Thoracic aorta (tissue), 2 donors: ENCODE measurements around the gene PCDH9. TPM values are rescaled to one million over a fixed set of nuclear protein-coding genes. Genes with fewer than 3 reads are reported as not detected.

ENCODE experiments used
- ATAC-seq: fragments of 150-250 bp; one replicate; pipeline ENCODE4 v1.8.0; 2017; ENCODE audit warnings: low read depth; ENCODE audit not compliant: insufficient number of reproducible peaks, low FRiP score
- DNase-seq: peaks from one replicate; pipeline ENCODE4 v3.0.0-alpha.2; 2020; ENCODE audit warnings: low spot score
- H3K27ac ChIP-seq, 2 donors: fragments of 200-600 bp; sonication (generic); 1 replicate in 1 of 2; 2 replicates in 1 of 2; pipeline ENCODE4 v1.5.1; 2016; ENCODE audit warnings: mild to moderate bottlenecking in 2 of 2, moderate library complexity in 2 of 2
- H3K27me3 ChIP-seq: fragments of 200-600 bp; sonication (generic); replicated peaks from 2 replicates; pipeline ENCODE4 v1.6.0; 2016; ENCODE audit warnings: mild to moderate bottlenecking; ENCODE audit not compliant: insufficient read depth
- H3K36me3 ChIP-seq: fragments of 200-600 bp; sonication (generic); one replicate; pipeline ENCODE4 v1.5.1; 2016
- H3K4me1 ChIP-seq, 2 donors: fragments of 200-600 bp; sonication (generic); 1 replicate in 1 of 2; 2 replicates in 1 of 2; pipeline versions ENCODE4 v1.5.1 to v1.6.0; 2016; ENCODE audit warnings: low read depth in 2 of 2, mild to moderate bottlenecking in 1 of 2; ENCODE audit not compliant: control insufficient read depth in 1 of 2
- H3K4me3 ChIP-seq: fragments of 200-600 bp; sonication (generic); 2 replicates; pipeline ENCODE4 v1.5.1; 2016; ENCODE audit warnings: mild to moderate bottlenecking
- H3K9me3 ChIP-seq: fragments of 200-600 bp; sonication (generic); 2 replicates; pipeline ENCODE4 v1.5.1; 2016
- CTCF ChIP-seq: fragments of 200-600 bp; sonication (generic); IDR thresholded peaks from one replicate; pipeline ENCODE4 v1.5.1; 2019; ENCODE audit warnings: antibody characterized with exemption
- total RNA-seq, 2 donors: library from RNA; depleted of rRNA; stranded (reverse); fragments of >200 nt; gene quantifications; one replicate each; pipeline versions ENCODE4 v1.1.0 to v1.2.3, GENCODE V29; 2016

The PCDH9 gene
- total RNA-seq, 2 donors from 2014 or later, result 12.3 to 15.3 TPM

DNA sequence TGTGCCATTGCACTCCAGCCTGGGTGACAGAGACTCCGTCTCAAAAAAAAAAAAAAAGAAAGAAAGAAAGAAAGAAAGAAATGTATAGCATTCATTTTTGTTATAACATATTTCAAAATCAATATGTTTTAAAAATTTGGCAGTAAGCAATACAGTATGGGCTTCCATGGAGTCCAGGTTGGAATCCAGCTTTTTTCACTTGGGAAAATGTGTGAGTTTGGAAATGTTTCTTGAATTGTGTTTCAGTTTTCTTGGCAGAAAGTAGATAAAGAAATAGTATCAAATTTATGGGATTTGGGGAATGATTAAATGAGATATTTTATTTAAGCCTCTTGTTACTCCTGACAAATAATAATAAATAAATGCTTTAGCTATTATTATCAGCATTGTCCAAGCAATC, 225.6 kb downstream of the PCDH9 start:
- H3K36me3 ChIP-seq, result no peaks in the 10 kb centered on the region
- no peaks in the 10 kb centered on the region for H3K27me3 ChIP-seq
- H3K27ac ChIP-seq, result no peak overlapping the region
- no peak for TF ChIP-seq CTCF
- DNase-seq, result no peak
- no peaks in the 10 kb centered on the region for H3K9me3 ChIP-seq
- H3K4me1 ChIP-seq, result no peaks in the 10 kb centered on the region
- no peak overlapping the region for H3K4me3 ChIP-seq
- ATAC-seq, result no peak

GRCh38 chr13:67003743-67004142, 226.4 kb downstream of the PCDH9 start:
- H3K4me1 ChIP-seq, result no peaks in the 10 kb centered on the region
- H3K4me3 ChIP-seq, result no peak overlapping the region
- no peaks in the 10 kb centered on the region for H3K9me3 ChIP-seq
- no peak for DNase-seq
- H3K36me3 ChIP-seq, result no peaks in the 10 kb centered on the region
- ATAC-seq, result no peak
- no peaks in the 10 kb centered on the region for H3K27me3 ChIP-seq
- no peak for TF ChIP-seq CTCF
- no peak overlapping the region for H3K27ac ChIP-seq

- no peaks in the 10 kb centered on the region for H3K36me3 ChIP-seq
- H3K4me3 ChIP-seq, result no peak overlapping the region
- H3K27ac ChIP-seq, result no peak overlapping the region
- no peak for DNase-seq
- ATAC-seq, result no peak
- no peaks in the 10 kb centered on the region for H3K4me1 ChIP-seq
- H3K27me3 ChIP-seq, result no peaks in the 10 kb centered on the region
- TF ChIP-seq CTCF, result no peak
- H3K9me3 ChIP-seq, result no peaks in the 10 kb centered on the region
Observed at GRCh38 chr13:67001363-67001762, 228.8 kb downstream of the PCDH9 start.

DNA sequence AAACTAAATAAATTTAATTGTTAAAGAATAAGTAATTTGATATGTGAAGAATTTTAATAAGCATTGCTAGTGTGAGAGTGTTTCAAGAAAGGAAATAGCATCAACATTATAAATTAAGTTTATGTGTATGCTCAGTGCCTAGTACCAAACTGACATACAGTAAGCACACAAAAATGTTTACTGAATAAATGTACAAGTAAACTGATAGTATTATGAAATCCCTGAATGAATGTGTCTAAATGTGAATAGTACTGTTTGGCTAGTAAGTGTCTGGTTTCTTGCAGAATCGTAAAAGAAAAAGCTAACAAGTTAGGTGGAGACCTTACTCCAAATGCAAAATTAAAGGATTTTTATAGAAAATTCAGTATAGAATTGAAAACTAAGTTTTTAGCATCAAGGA, 233.6 kb downstream of the PCDH9 start:
- H3K27ac ChIP-seq, result no peak overlapping the region
- no peak for ATAC-seq
- DNase-seq, result no peak
- H3K36me3 ChIP-seq, result no peaks in the 10 kb centered on the region
- TF ChIP-seq CTCF, result no peak
- H3K9me3 ChIP-seq, result no peaks in the 10 kb centered on the region
- H3K4me3 ChIP-seq, result no peak overlapping the region
- H3K27me3 ChIP-seq, result no peaks in the 10 kb centered on the region
- peaks cover 0 to 11% of the 10 kb centered on the region in 2 donors for H3K4me1 ChIP-seq

- Histone ChIP-seq H3K4me3 (no peak overlapping the region), H3K36me3 (no peaks in the 10 kb centered on the region), H3K27me3 (no peaks in the 10 kb centered on the region), H3K27ac (no peak overlapping the region), H3K4me1 (peaks cover 0 to 11% of the 10 kb centered on the region in 2 donors), H3K9me3 (no peaks in the 10 kb centered on the region)
- DNase-seq, result no peak
- no peak for TF ChIP-seq CTCF
- no peak for ATAC-seq
Observed at GRCh38 chr13:66995203-66995611, 234.9 kb downstream of the PCDH9 start.
